MV-4-11 (cell line): Measurements from ENCODE around the gene PLEKHB2.

Experiments used
- DNase-seq: peaks from one replicate; lab custom pipeline; 2025; lab: John Stamatoyannopoulos, UW

Gene PLEKHB2

DNA sequence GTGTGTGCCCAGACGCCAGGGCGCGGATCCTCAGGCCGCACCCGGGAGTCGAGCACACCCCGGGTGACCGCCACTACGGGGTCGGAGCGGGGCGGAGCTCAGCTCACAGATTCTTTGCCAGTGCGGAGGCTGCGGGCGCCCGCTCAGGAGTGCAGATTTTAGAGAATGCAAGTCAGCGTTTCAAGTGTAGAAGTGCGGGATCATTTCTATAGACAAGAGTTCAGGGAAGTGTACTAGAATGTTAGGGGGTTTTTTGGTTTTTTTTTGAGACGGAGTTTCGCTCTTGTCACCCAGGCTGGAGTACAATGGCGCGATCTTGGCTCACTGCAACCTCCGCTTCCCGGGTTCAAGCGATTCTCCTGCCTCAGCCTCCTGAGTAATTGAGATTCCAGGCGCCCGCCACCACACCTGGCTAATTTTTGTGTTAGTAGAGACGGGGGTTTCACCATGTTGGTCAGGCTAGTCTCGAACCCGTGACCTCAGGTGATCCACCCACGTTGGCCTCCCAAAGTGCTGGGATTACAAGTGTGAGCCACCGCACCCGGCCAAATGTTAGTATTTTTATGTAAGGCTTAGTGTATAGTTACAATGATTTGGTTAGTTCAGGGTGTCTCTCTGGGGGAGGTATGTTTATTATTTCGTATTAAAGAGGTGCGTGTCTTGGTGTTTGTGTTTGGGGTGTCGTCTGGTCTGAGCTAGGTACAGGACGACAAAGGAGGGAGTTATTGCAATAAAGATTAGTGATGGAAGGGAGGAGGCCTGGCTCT lies 11.3 kb upstream of the PLEKHB2 start:
- peak; percentile 59 for DNase-seq

GRCh38 chr2:131094463-131095281 lies 10.5 kb upstream of the PLEKHB2 start:
- peak; percentile 34 for DNase-seq

GRCh38 chr2:131103165-131103564 lies 2.0 kb upstream of the PLEKHB2 start:
- DNase-seq = no peak

DNA sequence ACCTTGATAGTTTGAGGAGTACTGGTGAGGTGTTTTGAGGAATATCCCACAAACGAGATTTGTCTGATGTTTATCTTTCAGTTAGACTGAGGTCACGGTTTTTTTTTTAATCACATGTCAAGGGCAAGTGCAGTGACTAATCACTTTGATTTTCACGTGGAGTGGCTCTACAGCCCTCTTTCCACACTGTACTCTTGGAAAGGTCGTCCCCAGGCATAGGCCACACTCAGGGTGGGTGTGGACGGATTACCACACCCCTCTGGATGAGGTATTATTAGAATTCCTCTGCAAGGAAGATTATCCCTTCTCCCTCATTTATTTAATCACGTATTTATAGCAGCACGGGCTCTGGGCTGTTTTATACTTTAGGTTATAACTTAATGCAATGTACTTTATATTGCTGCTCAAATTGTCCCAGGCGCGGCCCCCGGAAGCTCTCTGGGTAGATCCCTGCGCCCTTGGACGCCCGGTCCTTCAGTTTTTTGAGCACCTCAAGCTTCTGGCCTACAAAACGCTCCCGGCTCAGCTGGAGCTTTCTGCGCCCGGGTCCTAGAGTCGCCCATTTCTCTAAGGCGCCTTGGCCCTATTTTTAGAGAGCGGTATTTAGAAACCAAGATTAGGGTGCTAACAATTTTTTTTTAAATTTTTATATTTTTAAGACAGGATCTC lies 515 bp upstream of the PLEKHB2 start:
- DNase-seq = peak; percentile 62

DNA sequence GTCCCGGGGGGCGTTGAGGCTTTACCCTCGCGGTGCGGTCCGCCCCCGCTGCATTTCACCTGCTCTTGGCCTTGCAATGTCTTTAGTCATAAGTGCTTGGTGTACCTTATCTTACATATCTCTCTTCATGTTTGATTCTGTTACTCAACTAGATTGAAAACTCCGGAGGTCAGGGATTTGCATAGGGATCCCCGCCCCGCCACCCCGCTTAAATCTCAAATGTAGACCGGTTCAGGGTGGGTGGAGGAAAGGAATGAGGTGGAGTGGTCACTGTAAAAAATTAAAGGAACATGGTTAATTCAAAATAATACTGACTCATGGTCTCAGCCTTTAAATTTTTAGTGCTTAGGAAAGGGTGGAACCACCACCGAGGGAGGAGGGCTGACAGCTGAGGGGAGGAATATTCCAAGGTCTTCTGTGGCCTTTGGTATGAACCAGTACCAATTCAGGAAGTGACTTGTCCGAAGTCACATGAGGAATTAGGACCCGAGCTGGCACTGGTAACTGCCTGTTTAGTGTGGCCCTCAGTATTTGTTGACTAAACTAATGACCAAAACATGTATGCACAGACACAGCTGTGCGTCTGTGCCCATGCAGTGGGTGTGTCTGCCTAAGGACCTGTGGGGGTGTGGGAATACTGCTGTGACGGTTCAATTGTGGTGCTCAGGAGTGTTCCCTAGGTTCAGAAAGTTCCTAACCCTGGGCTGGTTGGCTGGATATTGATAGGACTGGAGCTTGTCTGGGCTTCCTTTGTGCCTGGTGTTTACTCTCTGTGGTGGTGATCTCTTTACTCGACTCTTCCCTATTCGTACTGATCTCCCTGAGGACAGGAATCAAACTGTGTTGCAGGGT lies 1.0 kb downstream of the PLEKHB2 start:
- DNase-seq = peak; percentile 79

DNA sequence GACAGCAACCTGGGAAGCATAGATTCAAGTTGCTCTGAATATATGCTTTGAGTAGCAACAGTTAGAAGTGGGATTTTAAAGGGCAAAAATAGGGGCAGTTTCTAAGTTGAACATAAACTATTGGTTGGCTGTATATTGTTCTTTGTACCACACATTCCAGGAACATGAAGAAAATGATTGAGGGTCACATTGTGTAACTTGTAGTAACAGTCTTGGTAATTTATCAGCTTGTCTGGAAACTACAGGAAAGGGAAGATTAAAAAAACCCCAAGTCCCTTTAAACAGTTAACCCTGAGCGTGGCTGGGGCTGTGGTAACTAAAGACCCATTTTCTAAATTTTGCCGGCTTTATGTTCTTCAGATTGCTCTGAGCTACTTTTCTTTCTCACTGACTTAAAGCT lies 7.4 kb downstream of the PLEKHB2 start:
- DNase-seq = peak; percentile 87

DNA sequence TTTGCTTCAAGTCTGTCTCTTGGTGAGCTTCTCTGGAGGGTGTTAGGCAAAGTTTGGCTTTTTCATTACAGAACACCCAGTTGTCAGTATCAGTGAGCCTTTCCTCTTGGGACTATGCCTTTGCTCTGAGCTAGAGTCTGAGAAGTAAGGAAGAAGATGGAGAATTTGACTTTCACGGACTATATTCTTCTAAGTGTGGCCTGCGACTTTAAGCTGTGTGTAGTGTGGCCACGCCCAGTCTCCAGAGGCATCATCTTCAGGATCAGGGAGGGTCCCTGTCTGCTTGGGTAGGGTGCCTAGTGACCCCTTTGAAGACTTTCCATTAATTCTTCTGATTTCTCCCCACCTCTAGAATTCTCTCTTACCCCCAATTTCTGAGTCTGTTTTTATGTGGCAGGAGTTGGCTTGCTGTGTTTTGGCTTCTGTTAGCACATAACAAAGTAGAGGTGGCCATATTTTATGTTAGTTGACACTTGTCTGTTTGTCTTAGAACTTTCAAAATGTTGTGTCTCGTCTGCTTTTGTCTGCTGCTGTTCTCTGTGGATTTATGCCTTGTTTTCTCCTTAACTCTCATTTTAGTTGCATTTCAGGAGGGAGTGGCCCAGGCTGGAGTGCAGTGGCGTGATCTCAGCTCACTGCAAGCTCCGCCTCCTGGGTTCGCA lies 8.6 kb downstream of the PLEKHB2 start:
- DNase-seq = no peak

- peak; percentile 25 for DNase-seq
Measured at GRCh38 chr2:131114950-131115349, 9.8 kb downstream of the PLEKHB2 start.

DNA sequence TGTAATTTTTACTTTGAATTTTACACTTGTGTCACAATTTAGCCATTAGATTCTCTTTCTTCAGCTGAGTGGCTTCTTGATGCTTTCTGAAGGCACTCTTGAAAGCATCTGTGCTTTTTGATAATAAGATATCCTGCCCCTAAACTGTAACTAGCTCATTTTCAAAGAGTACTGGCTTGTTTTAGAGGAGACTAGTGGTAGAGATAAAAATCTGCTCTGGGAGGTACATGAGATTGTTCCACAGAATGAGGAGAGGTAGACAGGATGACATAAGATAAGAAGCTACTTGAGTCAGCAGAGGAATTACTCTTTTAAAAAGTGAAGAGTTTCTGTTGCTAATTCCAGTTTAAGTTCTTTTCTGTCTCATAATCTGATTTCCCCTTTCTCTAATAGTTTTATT lies 10.6 kb downstream of the PLEKHB2 start:
- DNase-seq = no peak

DNA sequence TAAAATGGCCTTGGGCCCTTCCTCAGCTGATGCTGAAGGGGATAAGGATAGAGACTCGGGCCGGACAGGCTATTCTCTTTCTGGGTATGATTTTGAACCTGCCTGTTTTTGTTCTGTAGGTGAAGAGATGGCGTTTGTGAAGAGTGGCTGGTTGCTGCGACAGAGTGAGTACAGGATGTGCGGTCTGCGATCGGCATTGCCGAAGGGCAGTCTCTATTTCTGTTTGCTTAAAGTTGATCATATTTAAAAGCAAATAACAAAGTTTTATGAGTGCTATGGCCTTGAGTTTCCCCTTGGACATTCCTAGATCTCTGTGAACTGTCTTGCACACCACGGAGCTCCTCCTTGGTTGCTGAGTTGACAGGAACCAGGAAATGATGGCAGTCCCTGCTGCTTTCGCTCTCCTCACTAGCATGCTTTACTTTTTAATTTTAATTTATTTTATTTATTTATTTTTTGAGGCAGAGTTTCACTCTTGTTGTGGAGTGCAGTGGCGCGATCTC lies 15.7 kb downstream of the PLEKHB2 start:
- DNase-seq = no peak

GRCh38 chr2:131121464-131121863 lies 16.3 kb downstream of the PLEKHB2 start:
- no peak for DNase-seq

- DNase-seq = no peak
Measured at GRCh38 chr2:131122496-131122895, 17.4 kb downstream of the PLEKHB2 start.

DNA sequence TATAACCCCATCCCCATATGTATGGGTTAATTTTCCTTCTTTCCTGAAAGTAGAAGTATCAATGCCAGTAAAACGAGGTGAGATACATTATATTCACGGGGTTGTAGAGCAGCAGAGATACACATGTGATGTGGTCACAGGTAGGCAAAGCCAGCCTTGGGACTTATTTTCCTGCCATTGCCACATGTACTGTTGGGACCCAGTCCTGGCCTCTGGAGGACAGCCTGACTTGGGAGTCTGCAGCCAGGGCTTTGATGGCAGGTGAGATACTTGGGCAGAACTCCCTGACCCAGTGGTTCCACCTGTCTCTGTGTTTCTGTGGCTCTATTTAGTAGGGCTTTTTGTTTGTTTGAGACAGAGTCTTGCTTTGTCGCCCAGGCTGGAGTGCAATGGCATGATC lies 18.1 kb downstream of the PLEKHB2 start:
- no peak for DNase-seq

DNA sequence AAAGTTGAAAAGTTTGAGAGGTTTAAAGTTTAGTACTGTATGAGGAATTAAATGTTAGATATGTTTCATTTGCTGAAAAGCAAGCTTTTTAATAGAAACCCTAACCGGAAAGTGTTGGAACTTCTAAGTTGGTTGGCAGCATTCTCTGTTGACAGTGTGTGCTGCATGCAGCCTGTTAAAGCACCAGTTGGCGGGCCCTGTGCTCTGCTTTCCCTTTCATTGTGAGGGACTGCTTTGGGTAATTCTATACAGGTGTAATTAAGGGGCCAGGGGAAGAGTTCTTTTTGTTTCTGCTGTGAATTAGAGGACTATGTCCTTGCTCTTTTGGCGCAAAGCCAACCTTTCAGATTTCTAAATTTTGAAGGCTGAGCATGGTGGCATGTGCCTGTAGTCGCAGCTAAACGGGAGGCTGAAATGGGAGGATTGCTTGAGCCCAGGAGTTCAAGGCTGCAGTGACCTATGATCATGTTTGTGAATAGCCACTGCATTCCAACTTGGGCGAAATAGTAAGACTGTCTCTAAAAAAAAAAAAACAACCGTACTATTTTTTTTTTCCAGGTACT lies 20.1 kb downstream of the PLEKHB2 start:
- DNase-seq = no peak

DNA sequence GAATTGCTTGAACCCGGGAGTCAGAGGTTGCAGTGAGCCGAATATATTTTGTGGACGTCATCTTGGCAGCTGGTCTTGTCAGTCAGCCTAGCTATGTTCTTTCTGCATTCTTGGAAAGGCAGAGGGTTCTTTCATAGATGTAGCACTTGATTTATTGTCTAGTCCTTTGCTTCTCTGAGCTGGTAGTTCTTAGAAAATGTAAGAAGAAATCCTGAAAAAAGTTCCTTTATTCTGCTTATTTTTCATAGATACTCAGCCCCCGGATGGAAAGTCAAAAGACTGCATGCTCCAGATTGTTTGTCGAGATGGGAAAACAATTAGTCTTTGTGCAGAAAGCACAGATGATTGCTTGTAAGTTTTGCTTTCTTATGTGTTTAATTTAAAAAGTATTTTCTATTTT lies 21.3 kb downstream of the PLEKHB2 start:
- DNase-seq = no peak

DNA sequence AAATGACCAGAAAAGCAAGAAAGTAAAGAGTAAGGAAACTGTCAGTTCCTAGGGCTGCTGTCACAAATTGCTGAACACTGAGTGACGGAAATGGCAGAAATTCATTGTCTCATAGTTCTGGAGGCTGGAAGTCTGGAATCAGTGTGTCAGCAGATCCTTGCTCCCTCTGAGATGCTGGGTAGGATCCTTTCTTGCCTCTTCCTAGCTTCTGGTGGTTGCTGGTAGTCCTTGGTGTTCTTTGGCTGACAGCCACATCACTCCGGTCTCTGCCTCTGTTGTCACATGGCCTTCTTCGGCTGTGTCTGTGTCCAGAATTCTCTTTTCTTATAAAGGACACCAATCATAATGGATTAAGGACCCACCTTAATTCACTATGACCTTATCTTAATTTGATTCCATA lies 21.9 kb downstream of the PLEKHB2 start:
- DNase-seq = no peak

- no peak for DNase-seq
Measured at GRCh38 chr2:131127981-131128380, 22.8 kb downstream of the PLEKHB2 start.

DNA sequence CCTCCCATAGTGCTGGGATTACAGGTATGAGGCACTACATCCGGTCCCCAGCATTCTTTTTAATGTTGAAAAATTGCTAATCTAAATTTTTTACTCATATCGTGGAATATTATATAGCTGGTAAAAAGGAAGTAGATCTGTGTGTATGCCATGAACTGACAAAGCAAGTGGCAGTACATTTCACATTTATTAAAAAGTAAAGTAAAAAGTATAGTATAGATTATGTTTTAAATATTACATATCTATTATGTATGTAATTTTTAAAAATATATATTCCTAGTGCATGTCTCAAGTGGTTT lies 25.1 kb downstream of the PLEKHB2 start:
- no peak for DNase-seq

DNA sequence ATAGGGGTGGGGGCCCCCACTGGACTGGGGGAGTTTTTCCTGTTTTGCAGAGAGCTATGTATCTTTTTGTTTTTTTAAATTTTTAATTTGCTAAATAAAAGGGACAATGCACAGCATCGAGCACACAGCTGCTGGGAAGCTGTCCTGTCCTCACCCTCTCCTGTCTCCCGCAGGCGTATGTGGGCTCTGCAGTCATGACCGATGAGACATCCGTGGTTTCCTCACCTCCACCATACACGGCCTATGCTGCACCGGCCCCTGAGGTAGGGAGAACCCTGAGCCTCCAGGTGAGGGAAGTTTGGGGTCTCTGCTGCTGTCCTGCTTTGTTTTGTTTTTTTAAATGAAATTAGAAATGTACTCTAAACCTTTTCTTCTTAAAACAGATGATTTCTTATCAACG lies 27.6 kb downstream of the PLEKHB2 start:
- no peak for DNase-seq

DNA sequence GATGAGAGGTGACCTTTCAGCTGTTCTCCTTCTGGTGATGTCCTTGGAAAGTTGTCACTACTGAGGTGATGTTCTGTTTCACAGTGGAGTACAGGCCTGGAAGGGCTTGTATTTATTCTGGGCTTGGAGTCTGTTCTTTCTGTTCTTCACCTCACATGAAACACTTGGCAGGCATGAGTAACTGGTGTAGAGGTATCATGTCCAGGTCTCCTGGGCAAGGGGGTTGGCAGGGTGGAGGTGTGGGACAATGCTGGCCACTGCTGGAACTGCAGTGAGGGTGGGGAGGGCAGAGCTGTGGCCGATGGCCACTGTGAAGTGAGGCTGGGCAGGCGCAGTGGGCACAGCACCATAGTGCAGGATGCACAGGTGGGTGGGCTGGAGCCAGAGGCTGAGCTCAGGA lies 35.4 kb downstream of the PLEKHB2 start:
- DNase-seq = no peak

- DNase-seq = no peak
Measured at GRCh38 chr2:131142849-131143248, 37.7 kb downstream of the PLEKHB2 start.
